Measurements from ENCODE around the gene EPS15.

GRCh38 chr1:51344602-51345299 lies 174.3 kb downstream of the EPS15 start:
- TF ChIP-seq POLR2A (IDR thresholded peaks at IDR 0.05) (no peak), EP300 (IDR thresholded peaks at IDR 0.05) (no peak), CTCF (IDR thresholded peaks at IDR 0.05) (peak in 2 of 7 experiments; percentile 21 to 45)

Data from stomach (tissue), 4 donors.